DND-41 (cell line): Measurements from ENCODE around the gene CADM2.

Experiments
- ATAC-seq: fragments of 200-7000 bp; cut with Tn5 transposase; 3 replicates; pipeline ENCODE4 v1.9.1; 2021; ENCODE audit warnings: low read depth; ENCODE audit not compliant: insufficient read depth
- DNase-seq: peaks from one replicate; pipeline ENCODE4 v3.0.0-alpha.2; 2020
- H2AFZ ChIP-seq: 2 replicates; pipeline ENCODE4 v1.6.0; 2012; ENCODE audit warnings: low read depth, low read length
- H3K27ac ChIP-seq: 2 replicates; pipeline ENCODE4 v1.5.1; 2012; ENCODE audit warnings: low read length, inconsistent platforms
- H3K27me3 ChIP-seq: fragments of 200-600 bp; sonication (generic); 2 replicates; pipeline ENCODE4 v1.6.0; 2012; ENCODE audit warnings: low read length, mild to moderate bottlenecking, inconsistent platforms; ENCODE audit not compliant: insufficient read depth, poor library complexity
- H3K36me3 ChIP-seq: 2 replicates; pipeline ENCODE4 v1.5.1; 2012; ENCODE audit warnings: low read length, inconsistent platforms; ENCODE audit not compliant: insufficient read depth
- H3K4me1 ChIP-seq: 2 replicates; pipeline ENCODE4 v1.5.1; 2012; ENCODE audit warnings: mild to moderate bottlenecking, low read length; ENCODE audit not compliant: insufficient read depth
- H3K4me2 ChIP-seq: 2 replicates; pipeline ENCODE4 v1.6.0; 2012; ENCODE audit warnings: mild to moderate bottlenecking, moderate library complexity, low read length, inconsistent platforms; ENCODE audit not compliant: insufficient read depth
- H3K4me3 ChIP-seq, 2 experiments: fragments of 200-600 bp in 1 of 2; shearing (Covaris generic) in 1 of 2; 2 replicates each; pipeline ENCODE4 v1.5.1; 2012 to 2016; ENCODE audit warnings: inconsistent platforms in 2 of 2, low read length in 2 of 2, mild to moderate bottlenecking in 2 of 2, low read depth in 1 of 2, moderate library complexity in 1 of 2
- H3K79me2 ChIP-seq: 2 replicates; pipeline ENCODE4 v1.6.0; 2012; ENCODE audit warnings: low read length, inconsistent platforms; ENCODE audit not compliant: insufficient read depth
- H3K9ac ChIP-seq: 2 replicates; pipeline ENCODE4 v1.6.0; 2012; ENCODE audit warnings: low read depth, mild to moderate bottlenecking, inconsistent platforms, low read length, moderate library complexity
- H3K9me3 ChIP-seq: 2 replicates; pipeline ENCODE4 v1.5.1; 2012; ENCODE audit warnings: low read length, moderate library complexity, mild to moderate bottlenecking, inconsistent platforms; ENCODE audit not compliant: insufficient read depth, severe bottlenecking
- H4K20me1 ChIP-seq: 2 replicates; pipeline ENCODE4 v1.6.0; 2012; ENCODE audit warnings: low read length; ENCODE audit not compliant: insufficient read depth
- EZH2 ChIP-seq: IDR thresholded peaks from 3 replicates; pipeline ENCODE4 v1.6.1; 2012; ENCODE audit warnings: borderline replicate concordance, low read depth, mild to moderate bottlenecking, moderate library complexity, low read length, inconsistent platforms; ENCODE audit not compliant: severe bottlenecking
- TF ChIP-seq, protein P1 (sequence below): IDR thresholded peaks from 2 replicates; pipeline ENCODE4 v1.5.1; 2012; ENCODE audit warnings: borderline replicate concordance, low read length, moderate library complexity, mild to moderate bottlenecking; ENCODE audit not compliant: poor library complexity, severe bottlenecking; ENCODE audit errors: extremely low read depth

CADM2 gene

DNA sequence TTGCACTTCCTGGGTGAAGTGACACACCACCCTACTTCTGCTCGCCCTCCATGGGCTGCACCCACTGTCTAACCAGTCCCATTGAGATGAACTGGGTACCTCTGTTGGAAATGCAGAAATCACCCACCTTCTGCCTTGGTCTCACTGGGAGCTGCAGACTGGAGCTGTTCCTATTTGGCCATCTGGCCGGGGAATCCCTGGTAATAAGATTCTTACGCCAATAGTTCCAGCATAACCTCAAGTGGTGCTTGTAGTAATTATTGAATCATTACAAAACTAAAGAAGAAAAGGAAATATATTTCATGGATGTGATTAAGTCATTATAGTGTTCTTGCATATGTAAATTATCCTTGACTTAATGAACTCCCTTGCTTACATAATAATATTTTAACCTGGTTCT lies 841.9 kb downstream of the CADM2 start:
- Histone ChIP-seq H3K4me1 (no peaks in the 10 kb centered on the region), H3K27me3 (no peaks in the 10 kb centered on the region), H3K36me3 (no peaks in the 10 kb centered on the region), H3K79me2 (no peaks in the 10 kb centered on the region), H3K4me3 (no peak overlapping the region), H3K9me3 (no peaks in the 10 kb centered on the region), H4K20me1 (no peaks in the 10 kb centered on the region), H3K4me2 (no peak overlapping the region), H3K9ac (no peak overlapping the region), H2AFZ (no peak overlapping the region), H3K27ac (no peak overlapping the region)
- ATAC-seq = no peak
- DNase-seq = no peak
- TF ChIP-seq, protein P1, sequence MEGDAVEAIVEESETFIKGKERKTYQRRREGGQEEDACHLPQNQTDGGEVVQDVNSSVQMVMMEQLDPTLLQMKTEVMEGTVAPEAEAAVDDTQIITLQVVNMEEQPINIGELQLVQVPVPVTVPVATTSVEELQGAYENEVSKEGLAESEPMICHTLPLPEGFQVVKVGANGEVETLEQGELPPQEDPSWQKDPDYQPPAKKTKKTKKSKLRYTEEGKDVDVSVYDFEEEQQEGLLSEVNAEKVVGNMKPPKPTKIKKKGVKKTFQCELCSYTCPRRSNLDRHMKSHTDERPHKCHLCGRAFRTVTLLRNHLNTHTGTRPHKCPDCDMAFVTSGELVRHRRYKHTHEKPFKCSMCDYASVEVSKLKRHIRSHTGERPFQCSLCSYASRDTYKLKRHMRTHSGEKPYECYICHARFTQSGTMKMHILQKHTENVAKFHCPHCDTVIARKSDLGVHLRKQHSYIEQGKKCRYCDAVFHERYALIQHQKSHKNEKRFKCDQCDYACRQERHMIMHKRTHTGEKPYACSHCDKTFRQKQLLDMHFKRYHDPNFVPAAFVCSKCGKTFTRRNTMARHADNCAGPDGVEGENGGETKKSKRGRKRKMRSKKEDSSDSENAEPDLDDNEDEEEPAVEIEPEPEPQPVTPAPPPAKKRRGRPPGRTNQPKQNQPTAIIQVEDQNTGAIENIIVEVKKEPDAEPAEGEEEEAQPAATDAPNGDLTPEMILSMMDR = no peak
- TF ChIP-seq EZH2 = no peak

DNA sequence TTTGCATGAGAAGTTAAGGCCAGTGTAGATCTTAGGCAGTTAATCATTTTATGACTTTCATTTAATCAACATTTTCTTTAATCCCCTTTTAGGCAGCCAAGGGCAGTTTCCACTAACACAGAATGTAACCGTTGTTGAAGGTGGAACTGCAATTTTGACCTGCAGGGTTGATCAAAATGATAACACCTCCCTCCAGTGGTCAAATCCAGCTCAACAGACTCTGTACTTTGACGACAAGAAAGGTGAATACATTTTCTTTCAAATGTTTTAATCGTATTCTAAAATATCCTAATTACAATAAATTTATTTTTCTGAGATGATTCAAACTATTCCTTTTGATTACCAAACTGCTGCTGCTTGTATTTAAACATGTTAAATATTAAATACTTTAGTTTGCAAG lies 843.2 kb downstream of the CADM2 start:
- TF ChIP-seq, protein P1 = peak; percentile 13
- no peak for TF ChIP-seq EZH2
- no peaks in the 10 kb centered on the region for H3K4me1 ChIP-seq
- no peak overlapping the region for H3K4me3 ChIP-seq
- no peak overlapping the region for H3K27ac ChIP-seq
- H3K4me2 ChIP-seq = no peak overlapping the region
- no peaks in the 10 kb centered on the region for H3K9me3 ChIP-seq
- no peak for DNase-seq
- H3K27me3 ChIP-seq = no peaks in the 10 kb centered on the region
- no peaks in the 10 kb centered on the region for H4K20me1 ChIP-seq
- H3K79me2 ChIP-seq = no peaks in the 10 kb centered on the region
- no peak overlapping the region for H3K9ac ChIP-seq
- no peak overlapping the region for H2AFZ ChIP-seq
- H3K36me3 ChIP-seq = no peaks in the 10 kb centered on the region
- no peak for ATAC-seq

DNA sequence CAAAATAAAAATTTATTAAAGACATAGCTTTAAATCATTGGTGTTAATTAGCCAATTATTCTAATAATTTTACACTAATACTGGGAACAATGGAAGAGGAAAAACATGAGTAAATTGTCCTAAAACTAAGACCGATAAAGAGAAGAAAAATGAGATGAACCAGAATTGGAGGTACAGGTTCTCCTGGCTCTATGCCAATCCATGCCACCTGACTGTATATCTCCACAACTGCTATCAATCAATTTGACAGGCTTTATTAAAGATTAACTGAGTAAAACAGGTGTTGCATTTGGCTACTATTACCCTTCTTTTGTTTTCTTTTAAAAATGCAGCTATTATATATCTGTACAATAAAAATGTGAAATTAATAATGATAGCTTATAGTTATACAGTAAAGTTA lies 850.0 kb downstream of the CADM2 start:
- TF ChIP-seq, protein P1 = no peak
- no peak for TF ChIP-seq EZH2
- H3K4me1 ChIP-seq = no peaks in the 10 kb centered on the region
- no peaks in the 10 kb centered on the region for H3K79me2 ChIP-seq
- no peak for DNase-seq
- no peak overlapping the region for H3K4me3 ChIP-seq
- no peak for ATAC-seq
- no peak overlapping the region for H3K27ac ChIP-seq
- H2AFZ ChIP-seq = no peak overlapping the region
- H3K36me3 ChIP-seq = no peaks in the 10 kb centered on the region
- H3K9ac ChIP-seq = no peak overlapping the region
- H3K9me3 ChIP-seq = no peaks in the 10 kb centered on the region
- no peaks in the 10 kb centered on the region for H3K27me3 ChIP-seq
- no peak overlapping the region for H3K4me2 ChIP-seq
- H4K20me1 ChIP-seq = no peaks in the 10 kb centered on the region
